HG03045 (cell line): ENCODE results near the gene TNXB.
"Not testable (repeated sequence)": the region's sequence is repeated elsewhere in the genome, so short reads cannot be mapped to it uniquely, and the experiment has no call there.

ENCODE experiments used
- ATAC-seq: cut with Tn5 transposase; IDR thresholded peaks from one replicate; pipeline ENCODE4 v1.9.1; 2021; ENCODE audit warnings: mild to moderate bottlenecking, moderate library complexity; ENCODE audit not compliant: unreplicated experiment

Gene TNXB

GRCh38 chr6:32041050-32041321 lies 68.2 kb downstream of the TNXB start:
- ATAC-seq, result not testable (repeated sequence)

- ATAC-seq, result not testable (repeated sequence)
Observed at GRCh38 chr6:32040299-32041049, 68.7 kb downstream of the TNXB start.

- not testable (repeated sequence) for ATAC-seq
Observed at GRCh38 chr6:32039321-32040274, 69.5 kb downstream of the TNXB start.

- not testable (repeated sequence) for ATAC-seq
Observed at GRCh38 chr6:32038878-32039277, 70.3 kb downstream of the TNXB start.

GRCh38 chr6:32037598-32038524 lies 71.3 kb downstream of the TNXB start, which contains the start of gene CYP21A2:
Gene CYP21A2 (plus strand): TSS chr6:32038415. CDS start chr6:32038423, 8 bp downstream.
- not testable (repeated sequence) for ATAC-seq

GRCh38 chr6:32037136-32037535 lies 72.0 kb downstream of the TNXB start:
- ATAC-seq, result not testable (repeated sequence)

- ATAC-seq, result not testable (repeated sequence)
Observed at GRCh38 chr6:32035283-32036013, 73.7 kb downstream of the TNXB start.

GRCh38 chr6:32029553-32029952 lies 79.6 kb downstream of the TNXB start:
- not testable (repeated sequence) for ATAC-seq

- not testable (repeated sequence) for ATAC-seq
Observed at GRCh38 chr6:32028631-32029030, 80.5 kb downstream of the TNXB start.

GRCh38 chr6:32022100-32022499 lies 87.0 kb downstream of the TNXB start:
- not testable (repeated sequence) for ATAC-seq

- ATAC-seq, result not testable (repeated sequence)
Observed at GRCh38 chr6:32014547-32014946, 94.6 kb downstream of the TNXB start, which contains the start of gene C4B. Gene C4B (plus strand): TSS chr6:32014795. CDS start chr6:32014846, 51 bp downstream.

GRCh38 chr6:32013738-32014137 lies 95.4 kb downstream of the TNXB start:
- not testable (repeated sequence) for ATAC-seq

GRCh38 chr6:32012941-32013617 lies 96.1 kb downstream of the TNXB start:
- ATAC-seq, result not testable (repeated sequence)

GRCh38 chr6:32010856-32011530 lies 98.1 kb downstream of the TNXB start:
- ATAC-seq, result not testable (repeated sequence)

- ATAC-seq, result not testable (repeated sequence)
Observed at GRCh38 chr6:32009537-32009936, 99.6 kb downstream of the TNXB start.

- not testable (repeated sequence) for ATAC-seq
Observed at GRCh38 chr6:32008616-32009015, 100.5 kb downstream of the TNXB start.

GRCh38 chr6:32008037-32008436 lies 101.1 kb downstream of the TNXB start:
- not testable (repeated sequence) for ATAC-seq

GRCh38 chr6:32007086-32007485 lies 102.1 kb downstream of the TNXB start:
- ATAC-seq, result not testable (repeated sequence)
